Smooth muscle cell (in vitro differentiated cells): Measurements from ENCODE around the gene ASCL3. TPM values are rescaled to one million over a fixed set of nuclear protein-coding genes. Genes with fewer than 3 reads are reported as not detected.
"Not testable (repeated sequence)": the region's sequence is repeated elsewhere in the genome, so short reads cannot be mapped to it uniquely, and the experiment has no call there.

Source experiments
- DNase-seq: peaks from one replicate; lab custom pipeline; 2025; ENCODE audit not compliant: unreplicated experiment; lab: John Stamatoyannopoulos, UW
- H2AFZ ChIP-seq: fragments of 200-600 bp; sonication (generic); 2 replicates; pipeline ENCODE4 v1.6.0; 2016; ENCODE audit warnings: antibody characterized with exemption, low read depth, mild to moderate bottlenecking
- H3F3A ChIP-seq: fragments of 200-600 bp; sonication (generic); 2 replicates; pipeline ENCODE4 v1.6.0; 2017; ENCODE audit warnings: antibody characterized with exemption, low read depth
- H3K27ac ChIP-seq: fragments of 200-600 bp; sonication (generic); 2 replicates; pipeline ENCODE4 v1.5.1; 2016; ENCODE audit warnings: low read depth, mild to moderate bottlenecking
- H3K27me3 ChIP-seq: fragments of 200-600 bp; sonication (generic); 2 replicates; pipeline ENCODE4 v1.6.1; 2016; ENCODE audit warnings: low read depth, mild to moderate bottlenecking
- H3K36me3 ChIP-seq: fragments of 200-600 bp; sonication (generic); 2 replicates; pipeline ENCODE4 v1.5.1; 2016; ENCODE audit warnings: low read depth
- H3K4me1 ChIP-seq: fragments of 200-600 bp; sonication (generic); 2 replicates; pipeline ENCODE4 v1.5.1; 2016; ENCODE audit warnings: low read depth
- H3K4me2 ChIP-seq: fragments of 200-600 bp; sonication (generic); 2 replicates; pipeline ENCODE4 v1.6.0; 2016; ENCODE audit warnings: mild to moderate bottlenecking
- H3K4me3 ChIP-seq: fragments of 200-600 bp; sonication (generic); 2 replicates; pipeline ENCODE4 v1.5.1; 2016; ENCODE audit warnings: mild to moderate bottlenecking
- H3K79me2 ChIP-seq: fragments of 200-600 bp; sonication (generic); 2 replicates; pipeline ENCODE4 v1.6.0; 2016; ENCODE audit warnings: low read depth, mild to moderate bottlenecking
- H3K9ac ChIP-seq: fragments of 200-600 bp; sonication (generic); 2 replicates; pipeline ENCODE4 v1.6.0; 2016; ENCODE audit warnings: low read depth
- H3K9me3 ChIP-seq: fragments of 200-600 bp; sonication (generic); replicated peaks from 2 replicates; pipeline ENCODE4 v1.5.1; 2016; ENCODE audit warnings: low read depth
- H4K20me1 ChIP-seq: fragments of 200-600 bp; sonication (generic); 2 replicates; pipeline ENCODE4 v1.6.0; 2016; ENCODE audit warnings: low read depth
- WGBS: methylation state at CpG from one replicate; pipeline ENCODE4 v1.1.7; 2016; ENCODE audit warnings: low lambda C conversion rate; 5-methylcytosine and 5-hydroxymethylcytosine counted together
- polyA plus RNA-seq: library from polyadenylated mRNA; unstranded; fragments of >200 nt; fragmentation: Nextera tagmentation; extraction: Ambion mirVana; gene quantifications from 2 replicates; pipeline ENCODE4 v1.2.1, GENCODE V29; 2016
- total RNA-seq: library from RNA; depleted of rRNA; stranded (reverse); fragments of >200 nt; gene quantifications from 2 replicates; pipeline ENCODE4 v1.2.3, GENCODE V29; 2014
- TF ChIP-seq, protein P1 (sequence below): fragments of 200-600 bp; sonication (generic); IDR thresholded peaks from 2 replicates; pipeline ENCODE4 v1.5.1; 2017; ENCODE audit warnings: borderline replicate concordance, mild to moderate bottlenecking, antibody characterized with exemption; ENCODE audit not compliant: insufficient read depth, poor library complexity, severe bottlenecking

The ASCL3 gene
- total and polyA plus RNA-seq, 2 experiments from 2014 or later, result not detected

DNA sequence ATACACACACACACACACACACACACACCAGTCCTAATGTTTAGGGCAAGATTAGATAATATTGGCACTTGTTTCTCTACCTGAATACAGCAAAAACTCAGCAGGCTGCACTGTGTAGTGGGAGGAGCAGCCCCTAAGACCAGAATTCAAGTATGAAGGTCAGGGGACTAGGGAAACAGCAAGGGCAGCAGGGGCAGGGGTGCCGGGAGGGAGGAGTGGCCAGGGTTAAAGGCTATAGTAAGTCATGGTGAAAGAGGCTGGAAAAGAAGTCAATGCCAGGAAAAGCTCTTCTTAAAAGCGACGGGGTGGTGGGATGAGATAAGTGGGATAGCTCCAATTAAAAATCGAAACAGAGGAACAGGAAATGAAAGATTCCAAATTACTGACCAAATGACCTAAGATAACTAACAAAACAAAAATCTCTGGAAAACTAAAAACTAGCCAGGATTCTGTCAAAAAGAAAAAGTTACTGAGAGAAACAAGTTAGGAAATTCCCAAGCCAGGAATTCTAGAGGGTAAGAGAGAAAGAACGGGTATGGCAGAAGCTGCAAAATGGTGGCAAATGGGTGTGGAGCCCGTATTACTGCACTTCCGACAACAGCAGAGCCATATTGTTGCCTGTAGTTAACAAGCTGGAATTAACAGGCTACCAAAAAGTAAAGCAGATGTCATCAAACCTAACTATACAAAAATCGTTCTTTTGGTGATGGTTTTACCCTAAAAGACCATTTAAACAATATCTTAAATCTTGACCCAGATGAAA is 1.3 kb downstream of the ASCL3 start:
- Histone ChIP-seq H3K9me3 (no peaks in the 10 kb centered on the region), H3K4me2 (no peak overlapping the region), H3K4me3 (no peak overlapping the region), H3K9ac (no peak overlapping the region), H3K79me2 (no peaks in the 10 kb centered on the region), H3K27me3 (no peaks in the 10 kb centered on the region), H3K27ac (no peak overlapping the region), H2AFZ (no peak overlapping the region), H4K20me1 (no peaks in the 10 kb centered on the region), H3K4me1 (peaks cover 3% of the 10 kb centered on the region), H3K36me3 (no peaks in the 10 kb centered on the region), H3F3A (no peaks in the 10 kb centered on the region)
- WGBS, result 83% methylated on average over 8 of the region's 8 CpGs
- TF ChIP-seq, protein P1, sequence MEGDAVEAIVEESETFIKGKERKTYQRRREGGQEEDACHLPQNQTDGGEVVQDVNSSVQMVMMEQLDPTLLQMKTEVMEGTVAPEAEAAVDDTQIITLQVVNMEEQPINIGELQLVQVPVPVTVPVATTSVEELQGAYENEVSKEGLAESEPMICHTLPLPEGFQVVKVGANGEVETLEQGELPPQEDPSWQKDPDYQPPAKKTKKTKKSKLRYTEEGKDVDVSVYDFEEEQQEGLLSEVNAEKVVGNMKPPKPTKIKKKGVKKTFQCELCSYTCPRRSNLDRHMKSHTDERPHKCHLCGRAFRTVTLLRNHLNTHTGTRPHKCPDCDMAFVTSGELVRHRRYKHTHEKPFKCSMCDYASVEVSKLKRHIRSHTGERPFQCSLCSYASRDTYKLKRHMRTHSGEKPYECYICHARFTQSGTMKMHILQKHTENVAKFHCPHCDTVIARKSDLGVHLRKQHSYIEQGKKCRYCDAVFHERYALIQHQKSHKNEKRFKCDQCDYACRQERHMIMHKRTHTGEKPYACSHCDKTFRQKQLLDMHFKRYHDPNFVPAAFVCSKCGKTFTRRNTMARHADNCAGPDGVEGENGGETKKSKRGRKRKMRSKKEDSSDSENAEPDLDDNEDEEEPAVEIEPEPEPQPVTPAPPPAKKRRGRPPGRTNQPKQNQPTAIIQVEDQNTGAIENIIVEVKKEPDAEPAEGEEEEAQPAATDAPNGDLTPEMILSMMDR, result no peak
- no peak for DNase-seq

DNA sequence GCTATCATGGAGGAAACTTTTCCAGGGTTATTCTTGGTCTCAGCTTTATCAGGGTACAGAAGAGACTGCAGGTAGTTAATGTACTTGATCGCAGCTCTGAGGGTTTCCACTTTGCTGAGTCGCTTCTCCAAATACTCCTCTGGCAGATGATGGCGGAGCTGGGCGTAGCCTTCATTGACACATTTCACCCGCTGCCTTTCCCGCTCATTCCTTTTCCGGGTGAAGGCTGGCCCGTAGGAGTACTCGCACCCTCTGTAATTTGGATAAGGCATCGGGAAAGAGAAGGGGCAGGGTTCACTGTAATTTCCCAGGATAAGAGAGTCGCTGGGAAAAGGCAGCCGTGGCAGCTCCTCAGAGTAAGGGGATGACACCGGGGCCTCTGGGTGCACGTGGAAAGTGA is 5.2 kb downstream of the ASCL3 start:
- Histone ChIP-seq H3K27me3 (no peaks in the 10 kb centered on the region), H2AFZ (no peak overlapping the region)
- no peak for DNase-seq

DNA sequence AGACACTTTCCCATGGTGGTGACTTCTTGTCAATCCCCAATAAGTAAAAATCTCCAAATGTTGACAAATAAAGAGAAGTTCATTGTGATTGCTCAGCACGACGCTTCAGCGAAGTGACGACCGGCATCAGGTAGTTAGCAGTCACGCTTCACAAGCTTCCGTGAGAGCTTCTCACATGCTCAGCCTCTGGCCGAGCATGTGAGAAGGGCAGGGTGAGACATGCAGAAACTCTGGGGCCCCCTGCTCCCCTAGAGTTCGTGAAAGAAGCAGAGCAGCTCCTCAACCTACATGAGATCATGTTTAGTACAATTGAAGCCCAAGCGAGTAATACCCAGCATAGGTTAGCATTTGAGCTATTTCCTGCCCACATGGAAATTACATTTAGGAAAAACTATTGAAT is 5.7 kb downstream of the ASCL3 start:
- Histone ChIP-seq H3K4me3 (no peak overlapping the region), H3F3A (peaks cover 17% of the 10 kb centered on the region), H4K20me1 (no peaks in the 10 kb centered on the region), H3K27ac (no peak overlapping the region), H3K79me2 (no peaks in the 10 kb centered on the region), H3K9me3 (no peaks in the 10 kb centered on the region), H2AFZ (no peak overlapping the region), H3K9ac (no peak overlapping the region), H3K27me3 (no peaks in the 10 kb centered on the region), H3K4me2 (no peak overlapping the region), H3K4me1 (peaks cover 7% of the 10 kb centered on the region), H3K36me3 (no peaks in the 10 kb centered on the region)
- no peak for DNase-seq
- TF ChIP-seq, protein P1, result no peak
- WGBS, result 99% methylated on average over 10 of the region's 10 CpGs

More for the DNA sequence above, 5.2 kb downstream of the ASCL3 start:
- Histone ChIP-seq H3K4me2 (no peak overlapping the region), H4K20me1 (no peaks in the 10 kb centered on the region), H3K9ac (no peak overlapping the region), H3K27ac (no peak overlapping the region), H3K79me2 (no peaks in the 10 kb centered on the region), H3K36me3 (no peaks in the 10 kb centered on the region), H3F3A (peaks cover 17% of the 10 kb centered on the region), H3K9me3 (no peaks in the 10 kb centered on the region), H3K4me1 (peaks cover 7% of the 10 kb centered on the region), H3K4me3 (no peak overlapping the region)
- TF ChIP-seq, protein P1, result no peak
- 89% methylated on average over 14 of the region's 14 CpGs for WGBS

DNA sequence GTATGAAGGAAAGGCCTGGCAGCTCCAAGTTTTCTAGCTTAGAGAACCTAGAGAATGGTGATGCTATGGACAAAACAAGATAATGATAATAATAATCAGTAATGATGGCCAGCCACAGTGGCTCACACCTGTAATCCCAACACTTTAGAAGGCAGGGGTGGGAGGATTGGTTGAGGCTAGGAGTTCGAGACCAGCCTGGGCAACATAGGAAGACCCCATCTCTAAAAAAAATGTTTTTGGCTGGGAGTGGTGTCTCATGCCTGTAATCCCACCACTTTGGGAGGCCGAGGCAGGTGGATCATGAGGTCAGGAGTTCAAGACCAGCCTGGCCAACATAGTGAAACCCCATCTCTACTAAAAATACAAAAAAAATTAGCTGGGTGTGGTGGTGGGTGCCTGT is 7.0 kb downstream of the ASCL3 start:
- H3K4me3 ChIP-seq, H2AFZ ChIP-seq, H3K4me1 ChIP-seq, H3K79me2 ChIP-seq, H4K20me1 ChIP-seq, H3K36me3 ChIP-seq, H3K27me3 ChIP-seq, DNase-seq, H3K9me3 ChIP-seq: not testable (repeated sequence)
- peak overlapping the region; percentile 95 for H3K27ac ChIP-seq
- peak overlapping the region; percentile 76 for H3K9ac ChIP-seq
- H3F3A ChIP-seq, result peaks cover 17% of the 10 kb centered on the region
- 100% methylated on average over 2 of the region's 2 CpGs for WGBS
- peak overlapping the region; percentile 82 for H3K4me2 ChIP-seq
